Gastrocnemius medialis (tissue), 4 donors: Measurements from ENCODE around the gene SLC12A3.

Experiments
- POLR2A ChIP-seq, 2 donors: fragments of 450-650 bp; IDR thresholded peaks; one replicate each; pipeline ENCODE4 v1.6.1; 2017; ENCODE audit warnings: antibody characterized with exemption in 2 of 2, mild to moderate bottlenecking in 2 of 2, moderate library complexity in 2 of 2
- TF ChIP-seq, protein P1 (sequence below), 5 experiments: fragments of 450-650 bp in 3 of 5; fragments of 200-600 bp in 2 of 5; sonication (generic) in 2 of 5; IDR thresholded peaks in 4 of 5; conservative IDR thresholded peaks in 1 of 5; 1 replicate in 4 of 5; 2 replicates in 1 of 5; pipeline ENCODE4 v1.5.1; 2016 to 2019; ENCODE audit warnings: antibody characterized with exemption in 5 of 5, mild to moderate bottlenecking in 3 of 5, moderate library complexity in 3 of 5

DNA sequence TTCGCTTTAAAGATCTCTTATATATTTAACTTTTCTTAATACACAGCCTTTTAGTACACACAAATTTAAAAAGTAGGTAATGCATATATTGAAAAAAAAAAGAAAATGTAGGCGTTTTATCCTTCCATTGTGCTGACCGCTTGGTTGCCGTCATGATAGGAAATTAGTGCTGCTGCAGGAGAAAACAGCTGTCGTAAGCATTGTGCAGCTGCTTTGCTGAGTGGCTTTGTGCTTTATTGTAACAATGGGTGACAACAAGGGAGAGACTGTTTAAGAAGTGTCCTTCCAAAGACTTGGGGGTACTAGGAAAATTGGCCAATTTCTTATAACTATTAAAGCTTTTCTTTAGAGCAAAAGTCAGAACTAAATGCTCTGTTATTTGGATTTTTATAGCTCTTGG lies 71.9 kb downstream of the SLC12A3 start:
- TF ChIP-seq, protein P1, sequence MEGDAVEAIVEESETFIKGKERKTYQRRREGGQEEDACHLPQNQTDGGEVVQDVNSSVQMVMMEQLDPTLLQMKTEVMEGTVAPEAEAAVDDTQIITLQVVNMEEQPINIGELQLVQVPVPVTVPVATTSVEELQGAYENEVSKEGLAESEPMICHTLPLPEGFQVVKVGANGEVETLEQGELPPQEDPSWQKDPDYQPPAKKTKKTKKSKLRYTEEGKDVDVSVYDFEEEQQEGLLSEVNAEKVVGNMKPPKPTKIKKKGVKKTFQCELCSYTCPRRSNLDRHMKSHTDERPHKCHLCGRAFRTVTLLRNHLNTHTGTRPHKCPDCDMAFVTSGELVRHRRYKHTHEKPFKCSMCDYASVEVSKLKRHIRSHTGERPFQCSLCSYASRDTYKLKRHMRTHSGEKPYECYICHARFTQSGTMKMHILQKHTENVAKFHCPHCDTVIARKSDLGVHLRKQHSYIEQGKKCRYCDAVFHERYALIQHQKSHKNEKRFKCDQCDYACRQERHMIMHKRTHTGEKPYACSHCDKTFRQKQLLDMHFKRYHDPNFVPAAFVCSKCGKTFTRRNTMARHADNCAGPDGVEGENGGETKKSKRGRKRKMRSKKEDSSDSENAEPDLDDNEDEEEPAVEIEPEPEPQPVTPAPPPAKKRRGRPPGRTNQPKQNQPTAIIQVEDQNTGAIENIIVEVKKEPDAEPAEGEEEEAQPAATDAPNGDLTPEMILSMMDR (IDR thresholded peaks at IDR 0.05 in 4 of 5, conservative IDR thresholded peaks at IDR 0.05 in 1 of 5), result no peak
- no peak for TF ChIP-seq POLR2A (IDR thresholded peaks at IDR 0.05)
